NCI-H82 (cell line): ENCODE measurements around the gene ADAMTS17.

ENCODE experiments used
- DNase-seq: peaks from one replicate; lab custom pipeline; 2025; lab: John Stamatoyannopoulos, UW

The ADAMTS17 gene

GRCh38 chr15:100341750-100342560 lies at the start of gene ADAMTS17:
TSS of gene ADAMTS17 (minus strand) at chr15:100341975. CDS start at chr15:100341899, 76 bp downstream.
- DNase-seq: peak; percentile 99

GRCh38 chr15:100385300-100386050 lies 43.7 kb upstream of the ADAMTS17 start:
- DNase-seq: no peak

- DNase-seq: no peak
These were observed 42.3 kb upstream of the ADAMTS17 start for GRCh38 chr15:100384108-100384410.

- DNase-seq: peak; percentile 17
These were observed 41.7 kb upstream of the ADAMTS17 start for GRCh38 chr15:100383302-100384107.

- no peak for DNase-seq
These were observed 32.2 kb upstream of the ADAMTS17 start for GRCh38 chr15:100373942-100374341.

- DNase-seq: no peak
These were observed 31.5 kb upstream of the ADAMTS17 start for GRCh38 chr15:100373120-100373896.

GRCh38 chr15:100372739-100373119 lies 31.0 kb upstream of the ADAMTS17 start:
- no peak for DNase-seq

GRCh38 chr15:100355342-100355741 lies 13.6 kb upstream of the ADAMTS17 start:
- no peak for DNase-seq

- no peak for DNase-seq
These were observed 11.7 kb upstream of the ADAMTS17 start for GRCh38 chr15:100353449-100353848.

- no peak for DNase-seq
These were observed 8.9 kb upstream of the ADAMTS17 start for GRCh38 chr15:100350434-100351226.

GRCh38 chr15:100349696-100350433 lies 8.1 kb upstream of the ADAMTS17 start:
- DNase-seq: peak; percentile 87

- no peak for DNase-seq
These were observed 7.5 kb upstream of the ADAMTS17 start for GRCh38 chr15:100349321-100349695.

GRCh38 chr15:100348578-100348977 lies 6.8 kb upstream of the ADAMTS17 start:
- no peak for DNase-seq

GRCh38 chr15:100346866-100347512 lies 5.2 kb upstream of the ADAMTS17 start:
- DNase-seq: no peak

- DNase-seq: no peak
These were observed 3.7 kb upstream of the ADAMTS17 start for GRCh38 chr15:100345438-100345837.

- no peak for DNase-seq
These were observed 1.5 kb upstream of the ADAMTS17 start for GRCh38 chr15:100343251-100343650.

GRCh38 chr15:100341239-100341749 lies 481 bp downstream of the ADAMTS17 start:
- peak; percentile 45 for DNase-seq

GRCh38 chr15:100340721-100341238 lies 995 bp downstream of the ADAMTS17 start:
- no peak for DNase-seq

- no peak for DNase-seq
These were observed 1.8 kb downstream of the ADAMTS17 start for GRCh38 chr15:100339999-100340398.
